Activated CD4-positive, alpha-beta T cell treated with anti-CD3 and anti-CD28 coated beads, Interleukin-2, Interleukin-6, amounts not matched to agents 100 ng/mL and 50 ng/mL, durations not matched to agents 16 hours and 8 hours (primary cell): ENCODE results near the gene RAPGEF1.
A peak's percentile ranks its signal among the peaks of the same experiment; 100 is the strongest.

Experiments used
- DNase-seq: peaks from one replicate; pipeline ENCODE4 v3.0.0-alpha.2; 2020

RAPGEF1 gene

GRCh38 chr9:131748411-131748955, 8.6 kb upstream of the RAPGEF1 start:
- no peak for DNase-seq

DNA sequence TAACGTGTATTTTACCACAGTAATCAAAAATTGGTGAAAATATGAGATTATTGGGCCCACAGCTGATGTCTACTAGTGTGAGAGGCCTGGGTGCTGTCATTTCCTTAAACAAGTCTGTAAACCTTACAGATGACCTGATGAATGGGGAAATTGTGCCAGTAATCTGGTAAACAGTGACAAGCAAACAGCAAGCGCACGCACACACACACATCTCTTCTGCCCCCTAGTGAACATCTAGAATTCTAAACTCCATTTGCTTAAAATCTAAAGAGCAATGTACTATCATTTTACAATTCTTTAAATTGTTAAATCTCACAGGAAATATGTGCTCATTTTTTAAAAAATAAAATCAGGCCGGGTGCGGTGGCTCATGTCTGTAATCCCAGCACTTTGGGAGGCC, 7.5 kb upstream of the RAPGEF1 start:
- DNase-seq = peak; percentile 66

DNA sequence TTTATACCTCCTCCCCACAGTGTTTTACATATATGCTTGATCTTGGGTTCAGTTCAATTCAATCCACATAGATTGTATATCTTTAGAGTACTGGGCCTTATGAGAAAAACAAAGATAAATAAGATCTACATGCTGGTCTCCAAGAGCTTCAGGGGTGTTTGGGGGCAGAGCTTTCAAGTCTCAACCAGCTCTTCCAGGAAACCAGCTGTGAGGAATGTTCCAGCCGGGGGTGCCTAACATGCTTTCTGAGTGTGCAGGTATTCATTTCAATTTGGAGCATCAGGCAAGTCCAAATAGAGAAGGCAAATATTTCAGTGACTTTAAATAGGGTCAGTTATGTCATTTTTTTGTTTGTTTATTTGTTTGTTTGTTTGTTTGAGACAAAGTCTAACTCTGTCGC, 5.7 kb upstream of the RAPGEF1 start:
- DNase-seq = no peak

GRCh38 chr9:131744720-131745201, 4.9 kb upstream of the RAPGEF1 start:
- DNase-seq = no peak

- no peak for DNase-seq
Measured at GRCh38 chr9:131744171-131744719, 4.4 kb upstream of the RAPGEF1 start.

GRCh38 chr9:131743501-131743900, 3.6 kb upstream of the RAPGEF1 start:
- DNase-seq = no peak

GRCh38 chr9:131743096-131743495, 3.2 kb upstream of the RAPGEF1 start:
- no peak for DNase-seq

- no peak for DNase-seq
Measured at GRCh38 chr9:131740898-131741297, 1.0 kb upstream of the RAPGEF1 start.

DNA sequence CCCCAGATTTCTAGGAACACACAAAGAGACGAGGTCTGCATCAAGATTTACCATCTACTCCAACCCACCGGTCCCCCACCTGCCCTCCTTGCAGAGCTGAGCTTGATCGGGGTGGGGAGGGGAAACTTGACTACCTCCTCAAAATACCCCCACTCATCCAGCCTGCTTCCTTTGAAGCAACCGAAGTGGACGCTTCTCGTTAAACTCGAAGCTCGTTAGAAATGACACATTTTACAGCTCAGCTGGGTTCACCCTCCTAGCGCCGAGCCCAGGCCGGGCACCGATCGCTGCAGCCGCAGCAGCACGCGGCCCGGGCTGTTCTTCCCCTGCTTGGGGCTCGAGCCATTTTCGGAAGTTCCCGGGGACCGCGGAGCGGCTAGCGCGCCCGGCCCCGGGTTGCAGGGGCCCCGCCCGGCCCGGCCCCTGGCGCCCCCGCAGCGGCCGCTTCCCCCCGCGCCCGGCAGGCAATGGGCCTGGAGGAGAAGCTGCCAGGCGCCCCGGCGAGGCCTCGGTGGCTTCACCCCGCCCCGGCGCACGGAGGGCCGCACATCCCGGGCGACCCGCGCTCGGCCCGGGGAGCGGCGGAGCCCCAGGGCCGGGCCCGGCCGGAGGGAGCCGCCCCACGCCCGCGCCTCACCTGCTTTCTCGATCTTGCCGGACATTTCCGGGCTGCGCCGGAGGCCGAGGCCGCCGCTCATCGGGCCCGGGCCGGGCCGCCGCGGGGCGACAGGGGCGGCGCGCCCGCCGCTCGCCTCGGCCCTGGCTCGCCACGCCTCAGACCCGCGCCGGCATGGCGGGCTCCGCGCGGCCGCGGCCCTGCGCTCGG, 530 bp downstream of the RAPGEF1 start:
- peak; percentile 54 for DNase-seq

- peak; percentile 52 for DNase-seq
Measured at GRCh38 chr9:131738293-131739132, 1.4 kb downstream of the RAPGEF1 start.

DNA sequence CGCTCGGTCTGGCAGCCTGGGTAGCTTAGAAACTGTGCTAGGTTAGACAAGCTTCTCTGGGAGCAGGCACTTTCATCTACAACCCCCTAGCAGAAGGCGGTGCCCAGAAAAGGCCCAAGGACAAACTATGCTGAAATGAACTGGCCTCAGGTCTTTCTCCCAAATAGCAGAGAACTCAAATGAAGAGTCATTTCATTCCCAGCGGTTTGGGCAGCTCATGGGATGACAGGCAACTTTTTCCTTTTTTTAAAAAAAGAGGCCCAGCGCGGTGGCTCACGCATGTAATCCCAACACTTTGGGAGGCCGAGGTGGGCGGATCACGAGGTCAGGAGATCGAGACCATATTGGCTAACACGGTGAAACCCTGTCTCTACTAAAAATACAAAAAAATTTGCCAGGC, 2.5 kb downstream of the RAPGEF1 start:
- no peak for DNase-seq

- DNase-seq = peak; percentile 42
Measured at GRCh38 chr9:131736431-131736830, 3.4 kb downstream of the RAPGEF1 start.

DNA sequence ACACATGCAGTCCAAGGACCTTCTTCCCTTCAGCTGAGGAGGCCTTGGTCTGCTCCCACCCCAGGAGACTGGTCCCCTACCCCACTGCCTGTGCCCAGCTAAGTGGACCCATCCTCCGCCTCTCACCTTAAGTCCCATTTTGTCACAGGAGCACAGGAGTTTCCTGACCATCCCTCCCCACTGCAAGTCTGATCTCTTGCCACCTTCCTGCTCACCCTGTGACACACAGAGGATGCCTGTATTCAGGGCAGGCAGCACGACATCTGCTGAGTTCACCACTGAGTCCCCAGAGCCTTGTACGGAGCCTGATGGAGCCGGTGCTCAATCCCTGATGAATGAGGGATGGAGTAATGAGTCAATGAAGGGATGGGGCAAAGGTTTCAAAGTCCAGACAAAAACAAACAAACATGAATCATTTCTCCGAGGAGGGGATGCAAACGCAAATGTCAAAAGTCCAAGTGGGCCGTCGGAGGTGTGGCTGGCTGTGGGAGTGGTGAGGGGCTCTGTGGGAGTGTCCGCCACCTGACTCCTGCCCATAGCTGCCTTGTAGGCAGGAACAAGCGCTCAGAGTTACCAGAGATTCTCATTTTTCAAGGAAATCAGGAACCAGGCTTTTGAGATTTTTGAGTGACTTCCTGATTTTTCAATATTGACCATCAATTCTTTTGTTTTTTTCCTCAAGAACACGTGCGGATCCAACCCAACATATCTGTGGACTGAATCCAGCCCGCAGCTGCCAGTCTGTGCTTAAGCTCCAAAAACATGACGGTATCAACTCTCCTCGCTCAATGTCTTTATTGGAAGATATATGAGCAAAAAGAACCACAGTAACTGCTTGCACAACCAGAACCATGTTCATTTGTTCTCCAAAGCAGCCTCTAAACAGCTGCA, 4.4 kb downstream of the RAPGEF1 start:
- peak; percentile 43 for DNase-seq

DNA sequence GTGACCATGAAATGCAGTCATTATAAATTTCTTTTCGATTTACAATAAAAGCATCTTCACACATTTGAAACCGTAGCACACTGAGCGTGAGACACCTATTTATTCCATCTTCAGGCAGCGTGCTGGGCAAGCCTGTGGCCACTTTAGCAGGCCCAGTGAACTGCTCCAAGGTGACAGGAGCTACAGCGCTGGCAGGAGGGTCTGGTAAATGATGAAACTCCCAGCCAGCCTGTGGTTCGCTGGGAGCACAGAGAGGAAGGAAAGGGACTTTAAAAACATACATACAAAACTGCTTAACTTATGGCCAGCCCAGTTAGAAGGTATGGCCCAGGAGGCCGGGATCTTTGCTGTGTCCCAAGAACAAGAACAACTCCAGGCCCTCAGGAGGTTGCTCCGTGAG, 5.1 kb downstream of the RAPGEF1 start:
- DNase-seq = no peak

- peak; percentile 76 for DNase-seq
Measured at GRCh38 chr9:131734165-131734610, 5.7 kb downstream of the RAPGEF1 start.

DNA sequence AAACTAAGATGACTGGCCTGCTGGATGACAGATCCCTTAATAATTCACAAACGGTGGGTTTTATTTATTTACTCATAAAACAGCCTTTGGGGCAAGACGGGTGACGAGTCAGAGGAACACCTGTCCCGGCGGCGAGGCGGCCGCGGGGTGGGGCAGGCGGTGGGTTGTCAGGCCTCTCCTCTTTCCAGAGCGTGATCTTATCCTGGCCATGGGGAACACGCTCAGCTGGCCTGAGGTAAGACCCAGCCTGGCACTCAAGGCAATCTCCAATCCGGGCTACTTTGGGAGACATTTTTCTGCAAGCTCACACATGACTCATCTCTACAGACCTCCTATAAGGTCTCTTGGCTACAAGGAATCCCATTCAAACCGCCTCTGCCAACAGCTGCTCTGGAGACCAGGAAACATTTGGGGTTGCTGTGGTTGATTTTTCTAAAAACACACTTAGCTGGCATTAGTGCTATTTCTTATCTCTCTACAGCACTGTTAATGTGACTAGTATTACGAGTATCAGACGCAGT, 6.3 kb downstream of the RAPGEF1 start:
- peak; percentile 75 for DNase-seq

GRCh38 chr9:131732636-131733289, 7.1 kb downstream of the RAPGEF1 start:
- DNase-seq = peak; percentile 72

DNA sequence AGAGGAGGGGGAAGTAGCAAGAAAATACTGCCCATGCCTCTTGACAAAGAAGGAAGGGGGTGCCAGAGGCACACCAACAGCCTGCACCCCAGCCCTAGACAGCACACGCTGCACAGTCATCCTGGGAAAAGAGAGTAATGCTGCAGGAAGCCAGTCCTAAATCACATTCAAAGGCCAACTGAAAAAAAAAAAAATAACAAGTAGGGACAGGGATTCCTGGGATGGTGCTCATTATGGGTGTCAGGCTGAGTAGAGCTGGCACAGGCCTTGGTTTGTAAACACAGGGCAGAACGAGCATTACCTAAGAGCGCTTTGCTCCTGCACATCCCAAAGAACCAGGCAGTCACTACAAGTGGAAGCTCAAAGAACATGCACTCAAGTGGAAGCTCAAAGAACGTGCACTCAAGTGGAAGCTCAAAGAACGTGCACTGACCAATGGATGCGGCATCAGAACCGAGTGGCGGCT, 7.8 kb downstream of the RAPGEF1 start:
- DNase-seq = peak; percentile 75

- DNase-seq = peak; percentile 78
Measured at GRCh38 chr9:131731644-131732043, 8.2 kb downstream of the RAPGEF1 start.

DNA sequence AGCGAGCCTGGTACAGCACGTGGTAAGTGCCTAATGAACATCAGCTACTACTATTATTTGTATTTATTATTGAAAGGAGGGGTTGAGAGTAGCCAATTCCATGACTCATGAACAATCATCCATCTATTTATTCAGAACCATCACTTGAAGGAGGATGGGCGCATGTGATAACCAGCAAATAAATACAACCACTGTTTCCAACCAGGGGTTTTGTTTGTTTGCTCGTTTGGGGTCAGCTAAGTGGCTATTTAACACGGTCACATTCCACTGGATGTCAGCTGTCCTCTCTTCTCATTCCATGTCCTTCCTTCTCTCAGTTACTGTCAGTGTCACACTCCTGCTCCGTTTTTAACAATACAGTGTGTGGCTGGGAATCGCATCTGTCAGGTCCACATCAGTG, 8.6 kb downstream of the RAPGEF1 start:
- no peak for DNase-seq

DNA sequence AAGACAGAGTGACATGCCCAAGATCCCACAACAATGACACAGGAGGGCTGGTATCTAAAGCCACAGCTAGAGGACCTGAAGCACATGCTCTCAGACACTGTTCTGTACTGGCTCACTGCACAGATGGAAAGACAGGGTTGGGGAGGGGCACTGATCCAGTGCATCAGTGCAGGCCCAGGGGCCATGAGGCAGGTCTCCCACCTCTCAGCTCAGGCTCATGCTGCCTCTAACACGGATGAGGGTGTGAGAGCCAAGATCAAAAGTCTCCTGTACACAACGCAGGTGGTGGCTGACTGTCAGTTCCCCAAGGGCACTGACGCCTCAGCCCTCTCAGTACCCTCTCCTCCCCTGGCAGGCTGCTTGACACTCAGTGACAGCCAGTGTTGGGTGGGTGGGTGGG, 10.9 kb downstream of the RAPGEF1 start:
- no peak for DNase-seq
